ENCODE measurements around the gene SPAG17. TPM values are rescaled to one million over a fixed set of nuclear protein-coding genes. Genes with fewer than 3 reads are reported as not detected.
A peak's percentile ranks its signal among the peaks of the same experiment; 100 is the strongest.

Gene SPAG17
- total RNA-seq, 2 donors from 2014 or later, result 1.6 TPM; not detected in 1

- Histone ChIP-seq H3K4me3 (no peak overlapping the region), H3K9me3 (no peaks in the 10 kb centered on the region), H3K27me3 (no peaks in the 10 kb centered on the region), H3K36me3 (replicated peaks in 1 of 2; ENCODE audit: insufficient read depth in 1 of 2, low read depth in 2 of 2) (no peaks in the 10 kb centered on the region), H3K4me1 (peaks cover 17% of the 10 kb centered on the region), H3K27ac (no peak overlapping the region)
- ATAC-seq (no peak), DNase-seq (no peak)
- TF ChIP-seq POLR2A (IDR thresholded peaks at IDR 0.05) (no peak), CTCF (IDR thresholded peaks at IDR 0.05) (no peak)
- 94 to 95% methylated on average over 4 of the region's 4 CpGs for WGBS, 2 donors
- intact Hi-C loops (cut with DNase I), result no loop called here
Measured at GRCh38 chr1:118186026-118186425, 998 bp upstream of the SPAG17 start.

- Histone ChIP-seq H3K27ac (peak overlapping the region in 1 of 4 donors; percentile 22), H3K27me3 (no peaks in the 10 kb centered on the region), H3K9me3 (no peaks in the 10 kb centered on the region), H3K36me3 (replicated peaks in 1 of 2; ENCODE audit: insufficient read depth in 1 of 2, low read depth in 2 of 2) (no peaks in the 10 kb centered on the region), H3K4me1 (peaks cover 17% of the 10 kb centered on the region), H3K4me3 (peak overlapping the region in 1 of 2 donors; percentile 25)
- 33 to 44% methylated on average over 11 of the region's 11 CpGs for WGBS, 2 donors
- TF ChIP-seq CTCF (IDR thresholded peaks at IDR 0.05) (no peak), POLR2A (IDR thresholded peaks at IDR 0.05) (no peak)
- ATAC-seq (peak; percentile 47), DNase-seq (no peak)
- intact Hi-C loops (cut with DNase I), result no loop called here
Measured at GRCh38 chr1:118184739-118185083, 317 bp downstream of the SPAG17 start.

GRCh38 chr1:118183586-118183985 is 1.4 kb downstream of the SPAG17 start:
- no peak for TF ChIP-seq POLR2A (IDR thresholded peaks at IDR 0.05)
- TF ChIP-seq CTCF (IDR thresholded peaks at IDR 0.05), result no peak

GRCh38 chr1:118177998-118178397 is 7.0 kb downstream of the SPAG17 start:
- ATAC-seq, result no peak
- H3K4me1 ChIP-seq, result no peaks in the 10 kb centered on the region
- no peak overlapping the region for H3K27ac ChIP-seq
- H3K9me3 ChIP-seq, result no peaks in the 10 kb centered on the region
- H3K36me3 ChIP-seq (replicated peaks in 1 of 2; ENCODE audit: insufficient read depth in 1 of 2, low read depth in 2 of 2), result no peaks in the 10 kb centered on the region
- 91 to 92% methylated on average over 3 of the region's 3 CpGs for WGBS, 2 donors
- no peak for TF ChIP-seq POLR2A (IDR thresholded peaks at IDR 0.05)
- TF ChIP-seq CTCF (IDR thresholded peaks at IDR 0.05), result no peak
- intact Hi-C loops (cut with DNase I), result no loop called here
- no peaks in the 10 kb centered on the region for H3K27me3 ChIP-seq
- H3K4me3 ChIP-seq, result no peak overlapping the region
- DNase-seq, result no peak

More at GRCh38 chr1:118183586-118183985, 1.4 kb downstream of the SPAG17 start:
- WGBS, 2 donors, result 91 to 97% methylated on average over 2 of the region's 2 CpGs
- Histone ChIP-seq H3K4me1 (peaks cover 17% of the 10 kb centered on the region), H3K36me3 (replicated peaks in 1 of 2; ENCODE audit: insufficient read depth in 1 of 2, low read depth in 2 of 2) (no peaks in the 10 kb centered on the region), H3K27ac (no peak overlapping the region), H3K27me3 (no peaks in the 10 kb centered on the region), H3K4me3 (no peak overlapping the region), H3K9me3 (no peaks in the 10 kb centered on the region)
- intact Hi-C loops (cut with DNase I), result no loop called here
- DNase-seq, result no peak
- ATAC-seq, result no peak

GRCh38 chr1:118169016-118169415 is 16.0 kb downstream of the SPAG17 start:
- no peak overlapping the region for H3K4me3 ChIP-seq
- H3K36me3 ChIP-seq (replicated peaks in 1 of 2; ENCODE audit: insufficient read depth in 1 of 2, low read depth in 2 of 2), result no peaks in the 10 kb centered on the region
- no peaks in the 10 kb centered on the region for H3K4me1 ChIP-seq
- DNase-seq (no peak), ATAC-seq (no peak)
- WGBS, 2 donors, result 56 to 67% methylated on average over 1 of the region's 1 CpG
- H3K27ac ChIP-seq, result no peak overlapping the region
- TF ChIP-seq CTCF (IDR thresholded peaks at IDR 0.05) (no peak), POLR2A (IDR thresholded peaks at IDR 0.05) (no peak)
- no peaks in the 10 kb centered on the region for H3K27me3 ChIP-seq
- no peaks in the 10 kb centered on the region for H3K9me3 ChIP-seq
- intact Hi-C loops (cut with DNase I), result no loop called here

Data from body of pancreas (tissue), 4 donors.